ENCODE results near the gene BCL7A. TPM values are rescaled to one million over a fixed set of nuclear protein-coding genes. Genes with fewer than 3 reads are reported as not detected.
A peak's percentile ranks its signal among the peaks of the same experiment; 100 is the strongest.

The BCL7A gene
- polyA plus RNA-seq, 2 of the 4 experiments (the other 2 are of a cell fraction), result 9.2 to 9.4 TPM

- Histone ChIP-seq H3K4me2 (peak overlapping the region; percentile 93), H3K9me3 (no peaks in the 10 kb centered on the region), H3K4me3 (peak overlapping the region; percentile 94), H3K27ac (peak overlapping the region; percentile 88 to 98), H3K4me1 (peaks cover 42% of the 10 kb centered on the region)
- 43% methylated on average over 18 of the region's 18 CpGs for WGBS (ENCODE audit: missing lambda C conversion rate)
- ATAC-seq (peak in 1 of 2 experiments; percentile 22; a peak in 2 of 6 replicates), FAIRE-seq (no peak), DNase-seq (ENCODE audit: low read depth in 1 of 2, low spot score in 1 of 2) (peak; percentile 40 to 41)
- ChIA-PET CTCF (interaction anchor here (0.5 to 3.8 kb wide), 17 partner anchors 9 to 217 kb away, joined by 3 to 41 read pairs (median 4); no protein-coding TSS in a partner anchor), POLR2A (interaction anchor here (0.7 to 0.9 kb wide), 3 partner anchors 11 to 26 kb away, joined by 3 read pairs; no protein-coding TSS in a partner anchor)
- no peak for TF ChIP-seq RNF2 (IDR thresholded peaks at IDR 0.05; ENCODE audit: borderline replicate concordance, low read depth)
- TF ChIP-seq, protein P1, sequence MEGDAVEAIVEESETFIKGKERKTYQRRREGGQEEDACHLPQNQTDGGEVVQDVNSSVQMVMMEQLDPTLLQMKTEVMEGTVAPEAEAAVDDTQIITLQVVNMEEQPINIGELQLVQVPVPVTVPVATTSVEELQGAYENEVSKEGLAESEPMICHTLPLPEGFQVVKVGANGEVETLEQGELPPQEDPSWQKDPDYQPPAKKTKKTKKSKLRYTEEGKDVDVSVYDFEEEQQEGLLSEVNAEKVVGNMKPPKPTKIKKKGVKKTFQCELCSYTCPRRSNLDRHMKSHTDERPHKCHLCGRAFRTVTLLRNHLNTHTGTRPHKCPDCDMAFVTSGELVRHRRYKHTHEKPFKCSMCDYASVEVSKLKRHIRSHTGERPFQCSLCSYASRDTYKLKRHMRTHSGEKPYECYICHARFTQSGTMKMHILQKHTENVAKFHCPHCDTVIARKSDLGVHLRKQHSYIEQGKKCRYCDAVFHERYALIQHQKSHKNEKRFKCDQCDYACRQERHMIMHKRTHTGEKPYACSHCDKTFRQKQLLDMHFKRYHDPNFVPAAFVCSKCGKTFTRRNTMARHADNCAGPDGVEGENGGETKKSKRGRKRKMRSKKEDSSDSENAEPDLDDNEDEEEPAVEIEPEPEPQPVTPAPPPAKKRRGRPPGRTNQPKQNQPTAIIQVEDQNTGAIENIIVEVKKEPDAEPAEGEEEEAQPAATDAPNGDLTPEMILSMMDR (IDR thresholded peaks at IDR 0.05), result no peak
- no peak for TF ChIP-seq SMC3 (IDR thresholded peaks at IDR 0.05)
- no peak for TF ChIP-seq FOSL2 (IDR thresholded peaks at IDR 0.05)
- peak; percentile 33; the same call in 1 of the 2 replicates for TF ChIP-seq FOSL2 (CRISPR knock-in tag; IDR thresholded peaks at IDR 0.05)
- TF ChIP-seq JUNB (IDR thresholded peaks at IDR 0.05), result no peak
- no peak for TF ChIP-seq HOXB5 (CRISPR knock-in tag; IDR thresholded peaks at IDR 0.05)
- no peak for TF ChIP-seq MAFK (IDR thresholded peaks at IDR 0.05; ENCODE audit: partially characterized antibody)
Observed at GRCh38 chr12:122080149-122081082, 58.7 kb downstream of the BCL7A start.

GRCh38 chr12:122081083-122081696, 59.5 kb downstream of the BCL7A start:
- Histone ChIP-seq H3K27ac (peak overlapping the region; percentile 88 to 98), H3K4me2 (peak overlapping the region; percentile 93), H3K4me3 (peak overlapping the region; percentile 94), H3K4me1 (peaks cover 42% of the 10 kb centered on the region), H3K9me3 (no peaks in the 10 kb centered on the region)
- peak in 1 of 2 experiments; percentile 8; a peak in 3 of 6 replicates for ATAC-seq
- ChIA-PET POLR2A (interaction anchor here (0.8 to 0.9 kb wide), 2 partner anchors 14 to 27 kb away, joined by 3 read pairs; no protein-coding TSS in a partner anchor), CTCF (interaction anchor here (0.5 to 3.8 kb wide), 18 partner anchors 8 to 217 kb away, joined by 3 to 41 read pairs (median 4); no protein-coding TSS in a partner anchor)
- no peak for FAIRE-seq
- DNase-seq (ENCODE audit: low read depth in 1 of 2, low spot score in 1 of 2), result no peak
- TF ChIP-seq EHMT2 (IDR thresholded peaks at IDR 0.05; ENCODE audit: low read depth) (no peak), CEBPB (IDR thresholded peaks at IDR 0.05) (peak in 1 of 2 experiments; percentile 62; a peak in 2 of 4 replicates)
- 63% methylated on average over 9 of the region's 9 CpGs for WGBS (ENCODE audit: missing lambda C conversion rate)

DNA sequence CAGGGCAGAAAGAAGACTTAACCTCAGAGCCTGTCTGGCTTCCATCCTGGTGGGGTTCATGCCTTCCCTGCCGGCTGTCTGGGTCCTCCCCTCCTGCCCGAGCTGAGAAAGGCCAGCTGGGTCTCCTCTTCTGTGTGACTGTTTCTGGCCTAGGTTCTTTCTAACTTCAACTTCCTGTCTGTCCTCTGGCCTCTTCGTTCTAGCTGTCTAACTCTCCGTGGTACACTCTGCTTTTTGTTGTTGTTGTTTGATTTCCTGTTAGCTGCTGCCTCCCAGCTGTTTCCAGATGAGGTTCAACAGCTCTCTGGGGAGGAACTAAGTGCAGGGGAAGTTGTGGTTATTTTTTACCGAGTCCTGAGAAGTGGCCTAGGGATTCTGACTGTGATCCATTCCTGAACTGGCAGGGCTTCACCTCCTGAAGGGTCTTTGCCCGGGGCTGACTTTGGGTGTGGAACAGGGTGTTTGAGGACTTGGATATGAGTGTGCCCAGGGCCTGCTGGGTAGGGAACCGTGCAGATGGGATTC, 60.1 kb downstream of the BCL7A start:
- TF ChIP-seq RCOR1 (IDR thresholded peaks at IDR 0.05; ENCODE audit: low read depth, low read length) (no peak), ZNF302 (CRISPR knock-in tag; IDR thresholded peaks at IDR 0.05) (no peak), KDM5A (IDR thresholded peaks at IDR 0.05) (no peak), NR3C1 (IDR thresholded peaks at IDR 0.05) (no peak), ESRRA (IDR thresholded peaks at IDR 0.05; ENCODE audit: borderline replicate concordance, low read length) (no peak), HMGXB4 (CRISPR knock-in tag; IDR thresholded peaks at IDR 0.05; ENCODE audit: borderline replicate concordance) (no peak), POLR2A (IDR thresholded peaks at IDR 0.05; ENCODE audit: low read length) (no peak), RFX5 (IDR thresholded peaks at IDR 0.05) (no peak), EHF (CRISPR knock-in tag; IDR thresholded peaks at IDR 0.05) (no peak), NFE2L2 (conservative IDR thresholded peaks at IDR 0.05; ENCODE audit: low read length) (no peak)
- TF ChIP-seq, protein P2, sequence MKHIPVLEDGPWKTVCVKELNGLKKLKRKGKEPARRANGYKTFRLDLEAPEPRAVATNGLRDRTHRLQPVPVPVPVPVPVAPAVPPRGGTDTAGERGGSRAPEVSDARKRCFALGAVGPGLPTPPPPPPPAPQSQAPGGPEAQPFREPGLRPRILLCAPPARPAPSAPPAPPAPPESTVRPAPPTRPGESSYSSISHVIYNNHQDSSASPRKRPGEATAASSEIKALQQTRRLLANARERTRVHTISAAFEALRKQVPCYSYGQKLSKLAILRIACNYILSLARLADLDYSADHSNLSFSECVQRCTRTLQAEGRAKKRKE (CRISPR knock-in tag; IDR thresholded peaks at IDR 0.05; ENCODE audit: low read depth), result no peak
- TF ChIP-seq, protein P3, sequence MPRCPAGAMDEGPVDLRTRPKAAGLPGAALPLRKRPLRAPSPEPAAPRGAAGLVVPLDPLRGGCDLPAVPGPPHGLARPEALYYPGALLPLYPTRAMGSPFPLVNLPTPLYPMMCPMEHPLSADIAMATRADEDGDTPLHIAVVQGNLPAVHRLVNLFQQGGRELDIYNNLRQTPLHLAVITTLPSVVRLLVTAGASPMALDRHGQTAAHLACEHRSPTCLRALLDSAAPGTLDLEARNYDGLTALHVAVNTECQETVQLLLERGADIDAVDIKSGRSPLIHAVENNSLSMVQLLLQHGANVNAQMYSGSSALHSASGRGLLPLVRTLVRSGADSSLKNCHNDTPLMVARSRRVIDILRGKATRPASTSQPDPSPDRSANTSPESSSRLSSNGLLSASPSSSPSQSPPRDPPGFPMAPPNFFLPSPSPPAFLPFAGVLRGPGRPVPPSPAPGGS (IDR thresholded peaks at IDR 0.05), result no peak
- no peak for FAIRE-seq
- H3K27ac ChIP-seq, result peak overlapping the region; percentile 88 to 98
- ChIA-PET CTCF (interaction anchor here (0.8 to 3.8 kb wide), 13 partner anchors 10 to 109 kb away, joined by 3 to 41 read pairs (median 4); no protein-coding TSS in a partner anchor), POLR2A (no interaction called here)
- H3K9me3 ChIP-seq, result no peaks in the 10 kb centered on the region
- no peak for ATAC-seq
- H3K4me1 ChIP-seq, result peaks cover 42% of the 10 kb centered on the region
- H3K4me3 ChIP-seq, result peak overlapping the region; percentile 94
- peak overlapping the region; percentile 93 for H3K4me2 ChIP-seq
- WGBS (ENCODE audit: missing lambda C conversion rate), result 53% methylated on average over 7 of the region's 7 CpGs
- DNase-seq (ENCODE audit: low read depth in 1 of 2, low spot score in 1 of 2), result no peak

All from A549 (cell line).